NCI-H2227 treated with DMSO at 0.1 percent for 48 hours (cell line): Measurements from ENCODE around the gene TBC1D16.
A peak's percentile ranks its signal among the peaks of the same experiment; 100 is the strongest.
"Not testable (repeated sequence)": the region's sequence is repeated elsewhere in the genome, so short reads cannot be mapped to it uniquely, and the experiment has no call there.

Experiments
- DNase-seq: peaks from one replicate; lab custom pipeline; 2025; lab: John Stamatoyannopoulos, UW

The TBC1D16 gene

GRCh38 chr17:80053102-80053501 is 17.4 kb upstream of the TBC1D16 start:
- no peak for DNase-seq

- no peak for DNase-seq
Observed at GRCh38 chr17:80051681-80052080, 16.0 kb upstream of the TBC1D16 start.

- DNase-seq = no peak
Observed at GRCh38 chr17:80050706-80051105, 15.0 kb upstream of the TBC1D16 start.

GRCh38 chr17:80049986-80050385 is 14.3 kb upstream of the TBC1D16 start:
- DNase-seq = no peak

GRCh38 chr17:80047176-80047575 is 11.5 kb upstream of the TBC1D16 start:
- DNase-seq = no peak

GRCh38 chr17:80046709-80047108 is 11.0 kb upstream of the TBC1D16 start:
- DNase-seq = not testable (repeated sequence)

- no peak for DNase-seq
Observed at GRCh38 chr17:80045703-80046102, 10.0 kb upstream of the TBC1D16 start.

- DNase-seq = no peak
Observed at GRCh38 chr17:80043963-80044362, 8.3 kb upstream of the TBC1D16 start.

- DNase-seq = peak; percentile 82
Observed at GRCh38 chr17:80036715-80037477, 1.2 kb upstream of the TBC1D16 start.

GRCh38 chr17:80035937-80036714 is 454 bp upstream of the TBC1D16 start, which contains the start of gene CCDC40:
TSS of gene CCDC40 (plus strand) at chr17:80036642. CDS start at chr17:80036663, 21 bp downstream.
- DNase-seq = peak; percentile 82

GRCh38 chr17:80034791-80035686 is 633 bp downstream of the TBC1D16 start:
- peak; percentile 30 for DNase-seq

GRCh38 chr17:80033840-80034239 is 1.8 kb downstream of the TBC1D16 start:
- DNase-seq = no peak

GRCh38 chr17:80032614-80033171 is 3.0 kb downstream of the TBC1D16 start:
- DNase-seq = no peak

- DNase-seq = no peak
Observed at GRCh38 chr17:80031691-80032430, 3.8 kb downstream of the TBC1D16 start.

- DNase-seq = peak; percentile 17
Observed at GRCh38 chr17:80030730-80031410, 4.8 kb downstream of the TBC1D16 start.

- no peak for DNase-seq
Observed at GRCh38 chr17:80029258-80029974, 6.3 kb downstream of the TBC1D16 start.

GRCh38 chr17:80028030-80028429 is 7.6 kb downstream of the TBC1D16 start:
- no peak for DNase-seq

GRCh38 chr17:80027043-80027435 is 8.6 kb downstream of the TBC1D16 start:
- no peak for DNase-seq

GRCh38 chr17:80026359-80027042 is 9.2 kb downstream of the TBC1D16 start:
- no peak for DNase-seq
